ENCODE measurements around the gene CARD14. TPM values are rescaled to one million over a fixed set of nuclear protein-coding genes. Genes with fewer than 3 reads are reported as not detected.

Gene CARD14
- total RNA-seq, 8 experiments from 2014 or later, result 0.50 to 6.1 (median 2.0) TPM

DNA sequence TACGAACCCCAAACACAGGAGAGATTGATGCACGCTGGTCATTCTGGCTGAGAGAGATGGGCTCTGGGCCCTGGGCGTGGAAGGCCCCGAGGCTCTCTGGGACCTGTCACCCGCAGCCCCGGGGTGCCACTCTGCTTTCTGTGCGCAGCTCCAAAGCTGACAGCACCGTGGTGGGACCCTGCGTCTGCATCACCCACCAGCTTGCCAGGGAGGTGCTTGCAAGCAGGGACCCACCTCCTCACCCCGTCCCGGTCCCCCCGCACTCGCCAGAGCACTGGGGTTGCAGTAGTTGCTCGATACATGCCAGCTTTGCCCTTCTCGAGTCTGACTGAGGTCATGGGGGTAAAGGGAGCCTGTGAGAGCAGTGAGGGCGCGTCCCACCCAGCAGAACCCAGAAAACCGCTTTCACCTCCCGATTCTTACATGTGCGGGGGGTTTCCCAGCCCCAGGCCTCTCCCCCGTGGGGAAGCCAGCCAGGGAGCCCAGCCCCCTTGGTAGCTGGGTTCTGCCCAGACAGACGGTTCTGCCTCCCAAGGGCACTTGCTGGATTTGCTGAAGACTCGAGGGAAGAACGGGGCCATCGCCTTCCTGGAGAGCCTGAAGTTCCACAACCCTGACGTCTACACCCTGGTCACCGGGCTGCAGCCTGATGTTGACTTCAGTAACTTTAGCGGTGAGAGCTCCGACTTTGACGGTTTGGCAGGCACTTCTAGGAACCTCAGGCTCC, 12.5 kb downstream of the CARD14 start:
- WGBS, 10 experiments, result 84 to 100% (median 89%) methylated on average over 1 to 12 of the region's 30 CpGs; no CpG with 5 or more reads in 5 of the 10 experiments
- H3K4me3 ChIP-seq, result no peak overlapping the region
- ATAC-seq (replicated peaks in 6 of 8), result no peak
- H3K4me1 ChIP-seq (replicated peaks in 1 of 2), result peaks cover 2 to 7% of the 10 kb centered on the region in 2 donors
- in situ Hi-C loops (cut with MboI; ENCODE audit: low pct_unique_long_range_greater_than_20kb in 2 of 9, low sequenced_read_pairs in 9 of 9, unreplicated experiment in 9 of 9), result no loop called here
- H3K27ac ChIP-seq, result no peak overlapping the region

GRCh38 chr17:80182845-80183223, 13.0 kb downstream of the CARD14 start:
- 60 to 100% (median 92%) methylated on average over 1 to 3 of the region's 12 CpGs; no CpG with 5 or more reads in 5 of the 10 experiments for WGBS, 10 experiments
- in situ Hi-C loops (cut with MboI; ENCODE audit: low pct_unique_long_range_greater_than_20kb in 2 of 9, low sequenced_read_pairs in 9 of 9, unreplicated experiment in 9 of 9), result no loop called here
- Histone ChIP-seq H3K4me3 (no peak overlapping the region), H3K27ac (no peak overlapping the region), H3K4me1 (replicated peaks in 1 of 2) (peaks cover 2 to 7% of the 10 kb centered on the region in 2 donors)
- no peak for ATAC-seq (replicated peaks in 6 of 8)

DNA sequence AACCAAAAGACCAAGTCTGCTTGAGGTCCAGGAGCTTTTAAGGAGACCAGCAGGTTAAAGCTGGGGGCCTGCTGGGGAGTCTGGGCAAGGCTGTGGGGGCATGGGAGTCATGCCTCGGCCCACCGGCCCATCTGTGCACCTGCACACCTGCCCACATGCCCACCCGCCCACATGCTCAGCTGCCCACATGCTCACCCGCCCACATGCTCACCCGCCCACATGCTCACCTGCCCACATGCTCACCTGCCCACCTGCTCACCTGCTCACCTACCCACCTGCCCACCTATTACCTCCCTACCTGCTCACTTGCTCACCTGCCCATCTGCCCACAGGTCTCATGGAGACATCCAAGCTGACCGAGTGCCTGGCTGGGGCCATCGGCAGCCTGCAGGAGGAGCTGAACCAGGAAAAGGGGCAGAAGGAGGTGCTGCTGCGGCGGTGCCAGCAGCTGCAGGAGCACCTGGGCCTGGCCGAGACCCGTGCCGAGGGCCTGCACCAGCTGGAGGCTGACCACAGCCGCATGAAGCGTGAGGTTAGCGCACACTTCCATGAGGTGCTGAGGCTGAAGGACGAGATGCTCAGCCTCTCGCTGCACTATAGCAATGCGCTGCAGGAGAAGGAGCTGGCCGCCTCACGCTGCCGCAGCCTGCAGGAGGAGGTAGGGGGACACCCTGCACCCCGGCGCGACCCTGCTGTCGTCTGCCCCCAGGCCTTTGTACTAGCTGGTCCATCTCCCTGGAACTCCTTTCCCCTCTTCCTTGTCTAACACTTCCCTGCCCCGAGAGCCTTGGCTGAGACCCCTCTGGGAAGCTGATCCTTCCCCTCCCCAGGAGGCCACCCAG, 14.0 kb downstream of the CARD14 start:
- WGBS, 10 experiments, result 83 to 100% (median 100%) methylated on average over 1 to 11 of the region's 26 CpGs; no CpG with 5 or more reads in 7 of the 10 experiments
- in situ Hi-C loops (cut with MboI; ENCODE audit: low pct_unique_long_range_greater_than_20kb in 2 of 9, low sequenced_read_pairs in 9 of 9, unreplicated experiment in 9 of 9), result no loop called here
- H3K27ac ChIP-seq, result no peak overlapping the region

GRCh38 chr17:80184423-80184714, 14.5 kb downstream of the CARD14 start:
- WGBS, 10 experiments, result 0 to 80% (median 62%) methylated on average over 1 to 4 of the region's 10 CpGs; no CpG with 5 or more reads in 6 of the 10 experiments
- no peak overlapping the region for H3K27ac ChIP-seq

More for the DNA sequence above, 14.0 kb downstream of the CARD14 start:
- H3K4me1 ChIP-seq (replicated peaks in 1 of 2), result peaks cover 2 to 7% of the 10 kb centered on the region in 2 donors
- peak in 4 of 8 experiments; percentile 8 to 48 (median 33) for ATAC-seq (replicated peaks in 6 of 8)
- H3K4me3 ChIP-seq, result no peak overlapping the region

DNA sequence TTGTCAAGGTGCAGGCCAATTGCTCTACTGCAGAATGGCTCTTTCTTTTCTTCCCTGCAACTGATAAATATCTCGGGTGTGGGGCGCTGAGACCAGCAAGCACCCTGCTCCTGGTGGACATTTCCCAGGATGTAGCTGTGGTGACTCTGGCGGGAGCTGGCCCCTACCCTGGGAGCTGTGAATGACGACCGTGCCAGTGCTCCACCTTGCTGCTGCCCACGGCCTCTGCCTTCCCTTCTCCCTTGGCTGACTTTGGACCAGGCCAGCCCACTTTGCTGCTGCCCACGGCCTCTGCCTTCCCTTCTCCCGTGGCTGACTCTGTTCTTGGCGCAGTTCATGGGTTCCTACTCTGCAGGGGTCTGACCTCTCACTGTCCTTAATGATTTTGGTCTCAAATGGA, 16.1 kb downstream of the CARD14 start:
- H3K4me1 ChIP-seq (replicated peaks in 1 of 2), result peaks cover 7 to 9% of the 10 kb centered on the region in 2 donors
- H3K4me3 ChIP-seq, result no peak overlapping the region
- WGBS, 10 experiments, result 82 to 100% (median 94%) methylated on average over 2 to 7 of the region's 9 CpGs; no CpG with 5 or more reads in 7 of the 10 experiments
- H3K27ac ChIP-seq, result no peak overlapping the region
- in situ Hi-C loops (cut with MboI; ENCODE audit: low pct_unique_long_range_greater_than_20kb in 2 of 9, low sequenced_read_pairs in 9 of 9, unreplicated experiment in 9 of 9), result no loop called here
- no peak for ATAC-seq (replicated peaks in 6 of 8)

More at GRCh38 chr17:80184423-80184714, 14.5 kb downstream of the CARD14 start:
- in situ Hi-C loops (cut with MboI; ENCODE audit: low pct_unique_long_range_greater_than_20kb in 2 of 9, low sequenced_read_pairs in 9 of 9, unreplicated experiment in 9 of 9), result no loop called here
- Histone ChIP-seq H3K4me3 (no peak overlapping the region), H3K4me1 (replicated peaks in 1 of 2) (peaks cover 4 to 7% of the 10 kb centered on the region in 2 donors)
- peak in 5 of 8 experiments; percentile 56 to 85 (median 70) for ATAC-seq (replicated peaks in 6 of 8)

GRCh38 chr17:80187090-80187489, 17.3 kb downstream of the CARD14 start:
- Histone ChIP-seq H3K27ac (no peak overlapping the region), H3K4me3 (no peak overlapping the region), H3K4me1 (replicated peaks in 1 of 2) (peaks cover 8 to 14% of the 10 kb centered on the region in 2 donors)
- 15 to 100% (median 92%) methylated on average over 1 to 9 of the region's 16 CpGs; no CpG with 5 or more reads in 3 of the 10 experiments for WGBS, 10 experiments
- peak in 3 of 8 experiments; percentile 45 to 71 (median 47) for ATAC-seq (replicated peaks in 6 of 8)
- in situ Hi-C loops (cut with MboI; ENCODE audit: low pct_unique_long_range_greater_than_20kb in 2 of 9, low sequenced_read_pairs in 9 of 9, unreplicated experiment in 9 of 9), result no loop called here

GRCh38 chr17:80187515-80187941, 17.7 kb downstream of the CARD14 start:
- in situ Hi-C loops (cut with MboI; ENCODE audit: low pct_unique_long_range_greater_than_20kb in 2 of 9, low sequenced_read_pairs in 9 of 9, unreplicated experiment in 9 of 9), result no loop called here
- Histone ChIP-seq H3K4me1 (replicated peaks in 1 of 2) (peaks cover 12 to 19% of the 10 kb centered on the region in 2 donors), H3K4me3 (no peak overlapping the region), H3K27ac (no peak overlapping the region)
- 0 to 100% (median 79%) methylated on average over 1 to 9 of the region's 18 CpGs; no CpG with 5 or more reads in 5 of the 10 experiments for WGBS, 10 experiments
- peak in 3 of 8 experiments; percentile 86 to 91 (median 91) for ATAC-seq (replicated peaks in 6 of 8)

DNA sequence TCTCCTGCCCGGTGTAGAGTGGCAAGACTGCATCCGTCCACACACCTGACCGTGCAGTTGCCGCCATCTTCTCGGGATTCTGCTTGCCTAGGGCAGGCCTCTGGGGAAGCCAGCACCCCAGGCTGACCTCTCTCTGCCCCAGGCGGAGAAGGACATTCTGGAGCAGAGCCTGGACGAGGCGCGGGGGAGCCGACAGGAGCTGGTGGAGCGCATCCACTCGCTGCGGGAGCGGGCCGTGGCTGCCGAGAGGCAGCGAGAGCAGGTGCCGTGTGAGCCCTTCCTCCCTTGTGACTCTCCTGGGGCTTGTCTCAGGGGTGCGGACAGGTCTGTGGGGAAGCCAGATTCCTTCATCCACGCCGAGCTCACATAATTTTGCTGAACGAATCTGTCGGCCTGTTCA, 19.8 kb downstream of the CARD14 start:
- no peak overlapping the region for H3K4me3 ChIP-seq
- 80 to 94% (median 80%) methylated on average over 2 to 9 of the region's 23 CpGs; no CpG with 5 or more reads in 6 of the 10 experiments for WGBS, 10 experiments
- peaks cover 9 to 17% of the 10 kb centered on the region in 2 donors for H3K4me1 ChIP-seq (replicated peaks in 1 of 2)
- no peak overlapping the region for H3K27ac ChIP-seq
- ATAC-seq (replicated peaks in 6 of 8), result peak in 2 of 8 experiments; percentile 21 to 33
- in situ Hi-C loops (cut with MboI; ENCODE audit: low pct_unique_long_range_greater_than_20kb in 2 of 9, low sequenced_read_pairs in 9 of 9, unreplicated experiment in 9 of 9), result no loop called here

- no peak overlapping the region for H3K27ac ChIP-seq
- in situ Hi-C loops (cut with MboI; ENCODE audit: low pct_unique_long_range_greater_than_20kb in 2 of 9, low sequenced_read_pairs in 9 of 9, unreplicated experiment in 9 of 9), result no loop called here
- H3K4me3 ChIP-seq, result no peak overlapping the region
- no peak for ATAC-seq (replicated peaks in 6 of 8)
- H3K4me1 ChIP-seq (replicated peaks in 1 of 2), result peaks cover 7 to 17% of the 10 kb centered on the region in 2 donors
- WGBS, 10 experiments, result 70 to 100% (median 95%) methylated on average over 1 to 4 of the region's 10 CpGs; no CpG with 5 or more reads in 7 of the 10 experiments
Measured at GRCh38 chr17:80190716-80191115, 20.9 kb downstream of the CARD14 start.

DNA sequence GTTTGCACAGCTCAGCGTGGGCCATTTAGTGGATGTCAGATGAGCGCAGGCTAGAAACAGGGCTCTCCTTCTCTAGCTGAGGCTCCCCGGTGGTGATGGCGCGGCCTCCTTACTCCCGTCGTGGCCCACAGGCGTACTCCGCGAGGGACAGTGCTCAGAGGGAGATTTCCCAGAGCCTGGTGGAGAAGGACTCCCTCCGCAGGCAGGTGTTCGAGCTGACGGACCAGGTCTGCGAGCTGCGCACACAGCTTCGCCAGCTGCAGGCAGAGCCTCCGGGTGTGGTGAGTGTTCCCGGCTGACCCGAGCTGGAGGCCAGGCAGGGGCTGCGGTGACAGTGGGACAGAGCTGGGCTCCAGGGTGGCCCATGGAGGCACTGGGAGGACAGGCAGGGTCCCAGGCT, 21.4 kb downstream of the CARD14 start:
- Histone ChIP-seq H3K4me3 (no peak overlapping the region), H3K27ac (no peak overlapping the region), H3K4me1 (replicated peaks in 1 of 2) (peaks cover 7 to 17% of the 10 kb centered on the region in 2 donors)
- 60% methylated on average over 2 of the region's 20 CpGs; no CpG with 5 or more reads in 8 of the 10 experiments for WGBS, 10 experiments
- ATAC-seq (replicated peaks in 6 of 8), result peak in 3 of 8 experiments; percentile 15 to 27 (median 25)
- in situ Hi-C loops (cut with MboI; ENCODE audit: low pct_unique_long_range_greater_than_20kb in 2 of 9, low sequenced_read_pairs in 9 of 9, unreplicated experiment in 9 of 9), result no loop called here

DNA sequence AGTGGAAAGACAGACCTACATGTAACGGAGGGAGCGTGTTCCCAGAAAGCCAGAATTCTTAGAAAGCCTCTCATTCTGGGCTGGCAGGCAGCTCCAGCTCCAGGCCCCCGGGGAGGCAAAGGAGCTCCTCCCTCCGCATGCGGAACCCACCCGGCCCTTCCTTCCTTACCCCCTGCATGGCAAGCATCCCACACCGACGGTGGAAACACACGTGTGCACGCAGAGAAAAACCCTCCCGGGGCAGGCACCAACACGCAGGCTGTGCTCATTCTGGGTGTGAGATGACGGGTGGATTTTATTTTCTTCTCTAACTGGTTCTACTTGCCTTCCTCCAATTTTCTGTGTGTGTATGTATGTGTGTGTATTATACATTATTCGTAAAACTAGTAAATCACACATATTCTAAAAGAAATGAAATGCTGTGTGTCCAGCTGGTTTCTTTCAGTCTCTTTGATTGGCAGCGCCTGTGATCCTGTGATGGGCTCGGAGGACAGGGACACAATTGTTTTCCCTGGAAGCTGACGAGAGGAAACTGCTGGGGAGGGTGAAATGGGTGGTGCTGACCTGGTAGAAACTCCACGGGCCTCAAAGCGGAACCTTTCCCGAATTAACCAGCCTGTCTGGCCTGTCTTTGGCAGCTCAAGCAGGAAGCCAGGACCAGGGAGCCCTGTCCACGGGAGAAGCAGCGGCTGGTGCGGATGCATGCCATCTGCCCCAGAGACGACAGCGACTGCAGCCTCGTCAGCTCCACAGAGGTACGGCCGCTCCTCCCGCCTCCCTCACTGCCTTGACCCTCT, 22.2 kb downstream of the CARD14 start:
- Histone ChIP-seq H3K4me1 (replicated peaks in 1 of 2) (peaks cover 7 to 17% of the 10 kb centered on the region in 2 donors), H3K4me3 (no peak overlapping the region), H3K27ac (no peak overlapping the region)
- in situ Hi-C loops (cut with MboI; ENCODE audit: low pct_unique_long_range_greater_than_20kb in 2 of 9, low sequenced_read_pairs in 9 of 9, unreplicated experiment in 9 of 9), result no loop called here
- ATAC-seq (replicated peaks in 6 of 8), result peak in 6 of 8 experiments; percentile 15 to 76 (median 62)
- WGBS, 10 experiments, result 20 to 100% (median 60%) methylated on average over 1 to 12 of the region's 29 CpGs; no CpG with 5 or more reads in 2 of the 10 experiments

GRCh38 chr17:80195141-80195540, 25.3 kb downstream of the CARD14 start:
- Histone ChIP-seq H3K4me3 (no peak overlapping the region), H3K4me1 (replicated peaks in 1 of 2) (peaks cover 7 to 11% of the 10 kb centered on the region in 2 donors), H3K27ac (no peak overlapping the region)
- in situ Hi-C loops (cut with MboI; ENCODE audit: low pct_unique_long_range_greater_than_20kb in 2 of 9, low sequenced_read_pairs in 9 of 9, unreplicated experiment in 9 of 9), result no loop called here
- WGBS, 10 experiments, result 56 to 100% (median 81%) methylated on average over 1 to 6 of the region's 14 CpGs; no CpG with 5 or more reads in 6 of the 10 experiments
- ATAC-seq (replicated peaks in 6 of 8), result no peak
